K562 (cell line): ENCODE results near the gene UGT1A3. TPM values are rescaled to one million over a fixed set of nuclear protein-coding genes. Genes with fewer than 3 reads are reported as not detected.

ENCODE experiments used
- HMGN3 ChIP-seq: IDR thresholded peaks from 2 replicates; pipeline ENCODE4 v1.6.1; 2011; ENCODE audit warnings: borderline replicate concordance, low read depth, mild to moderate bottlenecking, mixed read lengths, low read length; ENCODE audit not compliant: insufficient read length; ENCODE audit errors: extremely low read depth
- HNRNPH1 ChIP-seq: fragments of 200-400 bp; formaldehyde crosslinking; optimal IDR thresholded peaks from 2 replicates; pipeline ENCODE3; 2017; ENCODE audit warnings: low read depth, mild to moderate bottlenecking, low read length, moderate library complexity
- RBBP5 ChIP-seq: fragments of 200-600 bp; sonication (generic); IDR thresholded peaks from 2 replicates; pipeline ENCODE4 v1.6.1; 2012; ENCODE audit warnings: borderline replicate concordance, mild to moderate bottlenecking, low read length, control low read depth, inconsistent platforms; ENCODE audit not compliant: insufficient read depth, poor library complexity, severe bottlenecking
- SAFB2 ChIP-seq: fragments of 200-400 bp; formaldehyde crosslinking; IDR thresholded peaks from 2 replicates; pipeline ENCODE4 v1.6.1; 2018; ENCODE audit warnings: borderline replicate concordance, low read length, low read depth, moderate library complexity; ENCODE audit not compliant: severe bottlenecking
- polyA plus RNA-seq, 8 experiments: library from polyadenylated mRNA; depleted of rRNA in 4 of 8; stranded (reverse) in 5 of 8; unstranded in 3 of 8; fragments of >200 nt; fragmentation: Nextera tagmentation in 2 of 8; fragmentation: Illumina TruSeq in 1 of 8; extraction: Ambion mirVana in 2 of 8; extraction: Trizol in 1 of 8; gene quantifications; 2 replicates each; pipeline versions ENCODE4 v1.2.1 to v1.2.3, GENCODE V29; 2011 to 2014; ENCODE audit warnings: inconsistent platforms in 1 of 8, missing spikeins in 1 of 8
- total RNA-seq, 7 experiments: library from RNA; depleted of rRNA in 6 of 7; stranded (reverse); fragments of >200 nt in 6 of 7; fragmentation: Illumina TruSeq in 2 of 7; extraction: Trizol in 2 of 7; gene quantifications; 2 replicates each; pipeline versions ENCODE4 v1.2.1 to v1.2.3, GENCODE V29; 2011 to 2021; ENCODE audit warnings: low replicate concordance in 1 of 7
- TF ChIP-seq, protein P1 (sequence below): sonication (generic); formaldehyde crosslinking; IDR thresholded peaks from 2 replicates; pipeline ENCODE4 v1.8.0; 2022; ENCODE audit warnings: mild to moderate bottlenecking, missing genetic modification reagents
- TF ChIP-seq, protein P2 (sequence below), 2 experiments: fragments of 250-450 bp in 1 of 2; fragments of 450-650 bp in 1 of 2; sonication (Bioruptor Pico) in 1 of 2; IDR thresholded peaks; 2 replicates each; pipeline versions ENCODE4 v1.6.1 to v1.8.0; 2016 to 2021; ENCODE audit warnings: mild to moderate bottlenecking in 2 of 2, moderate library complexity in 2 of 2, missing compliant biosample characterization in 1 of 2, missing genetic modification characterization in 1 of 2

UGT1A3 gene
- total and polyA plus RNA-seq, 9 of the 15 experiments (the other 6 are each of a cell fraction or from before 2014, with no cell fraction given): not detected

- TF ChIP-seq, protein P1, sequence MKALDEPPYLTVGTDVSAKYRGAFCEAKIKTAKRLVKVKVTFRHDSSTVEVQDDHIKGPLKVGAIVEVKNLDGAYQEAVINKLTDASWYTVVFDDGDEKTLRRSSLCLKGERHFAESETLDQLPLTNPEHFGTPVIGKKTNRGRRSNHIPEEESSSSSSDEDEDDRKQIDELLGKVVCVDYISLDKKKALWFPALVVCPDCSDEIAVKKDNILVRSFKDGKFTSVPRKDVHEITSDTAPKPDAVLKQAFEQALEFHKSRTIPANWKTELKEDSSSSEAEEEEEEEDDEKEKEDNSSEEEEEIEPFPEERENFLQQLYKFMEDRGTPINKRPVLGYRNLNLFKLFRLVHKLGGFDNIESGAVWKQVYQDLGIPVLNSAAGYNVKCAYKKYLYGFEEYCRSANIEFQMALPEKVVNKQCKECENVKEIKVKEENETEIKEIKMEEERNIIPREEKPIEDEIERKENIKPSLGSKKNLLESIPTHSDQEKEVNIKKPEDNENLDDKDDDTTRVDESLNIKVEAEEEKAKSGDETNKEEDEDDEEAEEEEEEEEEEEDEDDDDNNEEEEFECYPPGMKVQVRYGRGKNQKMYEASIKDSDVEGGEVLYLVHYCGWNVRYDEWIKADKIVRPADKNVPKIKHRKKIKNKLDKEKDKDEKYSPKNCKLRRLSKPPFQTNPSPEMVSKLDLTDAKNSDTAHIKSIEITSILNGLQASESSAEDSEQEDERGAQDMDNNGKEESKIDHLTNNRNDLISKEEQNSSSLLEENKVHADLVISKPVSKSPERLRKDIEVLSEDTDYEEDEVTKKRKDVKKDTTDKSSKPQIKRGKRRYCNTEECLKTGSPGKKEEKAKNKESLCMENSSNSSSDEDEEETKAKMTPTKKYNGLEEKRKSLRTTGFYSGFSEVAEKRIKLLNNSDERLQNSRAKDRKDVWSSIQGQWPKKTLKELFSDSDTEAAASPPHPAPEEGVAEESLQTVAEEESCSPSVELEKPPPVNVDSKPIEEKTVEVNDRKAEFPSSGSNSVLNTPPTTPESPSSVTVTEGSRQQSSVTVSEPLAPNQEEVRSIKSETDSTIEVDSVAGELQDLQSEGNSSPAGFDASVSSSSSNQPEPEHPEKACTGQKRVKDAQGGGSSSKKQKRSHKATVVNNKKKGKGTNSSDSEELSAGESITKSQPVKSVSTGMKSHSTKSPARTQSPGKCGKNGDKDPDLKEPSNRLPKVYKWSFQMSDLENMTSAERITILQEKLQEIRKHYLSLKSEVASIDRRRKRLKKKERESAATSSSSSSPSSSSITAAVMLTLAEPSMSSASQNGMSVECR (CRISPR knock-in tag): no peak
- TF ChIP-seq SAFB2: no peak
- TF ChIP-seq RBBP5: no peak
- TF ChIP-seq, protein P2, sequence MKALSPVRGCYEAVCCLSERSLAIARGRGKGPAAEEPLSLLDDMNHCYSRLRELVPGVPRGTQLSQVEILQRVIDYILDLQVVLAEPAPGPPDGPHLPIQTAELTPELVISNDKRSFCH (CRISPR knock-in tag; IDR thresholded peaks at IDR 0.05): no peak
- TF ChIP-seq, protein P2 (tag; IDR thresholded peaks at IDR 0.05): no peak
- no peak for TF ChIP-seq HMGN3
- TF ChIP-seq HNRNPH1: no peak
Observed at GRCh38 chr2:233712611-233713261, 16.1 kb upstream of the UGT1A3 start, which contains the start of gene UGT1A5 (continued).
